ENCODE measurements around the gene CCBE1.

GRCh38 chr18:59582395-59582794, 114.8 kb downstream of the CCBE1 start:
- TF ChIP-seq POLR2AphosphoS5 (IDR thresholded peaks at IDR 0.05; ENCODE audit: low read depth, low read length) (no peak), TAF1 (IDR thresholded peaks at IDR 0.05; ENCODE audit: borderline replicate concordance, low read depth, low read length) (no peak)

Data from GM12892 (cell line).